ENCODE results near the gene ARAP1.

The ARAP1 gene

GRCh38 chr11:72652873-72653630 lies 99.2 kb downstream of the ARAP1 start:
- DNase-seq: no peak

- DNase-seq: no peak
These were observed 100.1 kb downstream of the ARAP1 start for GRCh38 chr11:72652133-72652532.

GRCh38 chr11:72649215-72649976 lies 102.8 kb downstream of the ARAP1 start:
- no peak for DNase-seq

GRCh38 chr11:72648384-72649136 lies 103.6 kb downstream of the ARAP1 start:
- DNase-seq: no peak

- DNase-seq: no peak
These were observed 104.3 kb downstream of the ARAP1 start for GRCh38 chr11:72647882-72648281.

- DNase-seq: no peak
These were observed 105.7 kb downstream of the ARAP1 start for GRCh38 chr11:72646472-72646871.

GRCh38 chr11:72646024-72646423 lies 106.2 kb downstream of the ARAP1 start:
- no peak for DNase-seq

- DNase-seq: no peak
These were observed 108.7 kb downstream of the ARAP1 start for GRCh38 chr11:72643547-72643946.

GRCh38 chr11:72642884-72643522 lies 109.2 kb downstream of the ARAP1 start:
- peak; percentile 82 for DNase-seq

GRCh38 chr11:72642043-72642883 lies 109.9 kb downstream of the ARAP1 start:
- no peak for DNase-seq

- DNase-seq: no peak
These were observed 110.6 kb downstream of the ARAP1 start for GRCh38 chr11:72641522-72642042.

- no peak for DNase-seq
These were observed 112.5 kb downstream of the ARAP1 start for GRCh38 chr11:72639502-72640375.

- no peak for DNase-seq
These were observed 114.3 kb downstream of the ARAP1 start for GRCh38 chr11:72637926-72638325.

GRCh38 chr11:72637198-72637597 lies 115.0 kb downstream of the ARAP1 start:
- DNase-seq: no peak

- DNase-seq: no peak
These were observed 115.8 kb downstream of the ARAP1 start for GRCh38 chr11:72636376-72636775.

GRCh38 chr11:72635933-72636332 lies 116.3 kb downstream of the ARAP1 start:
- no peak for DNase-seq

- no peak for DNase-seq
These were observed 116.8 kb downstream of the ARAP1 start for GRCh38 chr11:72635309-72635915.
